ENCODE data around the gene FRA10AC1.

Gene FRA10AC1

DNA sequence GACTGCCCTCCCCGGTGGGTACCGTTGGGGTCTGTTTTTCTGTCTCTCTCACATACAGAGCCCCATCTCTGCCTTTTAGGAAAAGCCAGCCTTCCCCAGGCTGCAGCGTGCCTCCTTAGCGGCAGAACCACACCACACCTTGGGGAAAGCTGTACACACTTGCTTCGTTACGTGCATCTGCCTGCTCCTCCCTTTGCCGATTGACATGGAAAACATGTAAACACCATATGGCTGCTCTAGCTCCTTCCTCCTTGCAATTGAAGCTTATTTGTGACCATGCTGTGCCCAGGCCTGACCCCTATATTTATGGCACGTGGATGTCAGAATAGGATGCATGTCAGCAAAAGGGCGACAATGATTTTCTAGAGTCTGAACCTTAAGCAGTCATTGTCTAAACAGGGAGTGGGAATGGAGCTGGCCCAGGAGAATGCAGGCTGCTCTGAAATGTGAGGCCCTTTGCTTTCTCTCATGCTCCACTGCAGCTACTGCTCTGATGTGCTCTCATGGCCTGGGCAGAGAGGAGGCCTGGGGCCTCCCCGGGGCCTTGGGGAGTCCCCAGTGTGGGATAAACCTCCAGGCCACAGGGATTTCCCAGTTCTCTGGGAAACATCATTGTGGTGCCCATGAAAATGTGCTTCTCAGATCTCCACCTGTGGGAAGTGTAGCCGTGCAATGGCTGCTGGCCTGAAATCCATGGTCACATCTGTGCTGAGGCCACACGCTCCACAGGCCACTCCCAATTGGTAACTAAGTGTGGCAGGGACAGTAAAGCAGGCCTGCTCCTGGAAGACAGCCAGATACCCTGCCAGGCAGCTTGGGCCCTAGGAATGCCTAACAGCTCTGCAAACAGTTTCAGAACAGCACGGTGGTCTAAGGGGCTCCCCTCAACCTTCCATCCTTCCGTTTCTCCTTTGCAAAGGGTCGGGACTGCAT, 71.5 kb downstream of the FRA10AC1 start:
- in situ Hi-C loops (cut with MboI; ENCODE audit: low sequenced_read_pairs) = no loop called here

DNA sequence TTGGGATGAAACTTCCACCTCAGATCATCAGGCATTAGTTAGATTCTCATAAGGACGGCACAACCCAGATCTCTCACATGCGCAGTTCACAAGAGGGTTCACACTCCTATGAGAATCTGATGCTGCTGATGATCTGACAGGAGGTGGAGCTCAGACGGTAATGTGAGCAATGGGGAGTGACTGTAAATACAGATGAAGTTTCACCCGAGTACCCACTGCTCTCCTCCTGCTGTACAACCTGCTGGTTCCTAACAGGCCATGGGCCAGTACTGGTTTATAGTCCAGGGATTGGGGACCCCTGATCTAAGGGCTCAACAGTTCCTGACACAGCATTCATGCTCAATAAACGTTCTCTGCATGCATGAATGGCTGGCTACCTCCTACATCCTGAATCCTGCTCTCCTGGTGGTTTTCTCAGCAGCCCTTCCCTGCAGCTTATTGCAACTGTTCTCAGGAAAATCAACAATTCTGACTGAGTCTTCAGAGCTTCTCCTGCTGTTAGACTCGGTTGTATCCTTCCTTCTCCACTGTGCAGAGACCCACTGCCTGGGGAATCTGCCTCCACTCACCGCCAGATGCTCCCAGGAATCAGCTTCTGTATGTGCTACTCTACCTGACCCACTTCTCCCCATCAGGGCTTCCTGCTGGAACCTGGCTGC, 72.6 kb downstream of the FRA10AC1 start:
- in situ Hi-C loops (cut with MboI; ENCODE audit: low sequenced_read_pairs) = no loop called here

DNA sequence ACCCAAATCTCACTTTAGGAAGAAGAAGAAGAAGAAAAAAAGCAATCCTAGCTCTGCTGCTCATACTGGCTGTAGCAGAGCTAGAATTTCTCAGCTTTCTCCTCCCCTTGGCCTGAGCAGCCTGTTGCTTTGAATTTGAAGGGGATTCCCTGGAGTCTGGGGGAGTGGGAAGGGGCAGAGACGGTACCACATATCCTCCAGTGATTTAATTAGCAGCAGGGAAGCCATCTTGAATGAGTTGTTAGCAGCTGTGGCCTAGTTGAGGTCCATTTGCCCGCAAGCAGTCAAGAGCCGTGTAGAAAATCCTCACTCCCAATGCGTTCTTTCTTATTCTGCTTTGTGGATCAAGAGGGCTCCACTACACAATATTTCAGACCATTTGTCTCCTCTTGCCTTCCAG, 73.5 kb downstream of the FRA10AC1 start:
- in situ Hi-C loops (cut with MboI; ENCODE audit: low sequenced_read_pairs) = no loop called here

DNA sequence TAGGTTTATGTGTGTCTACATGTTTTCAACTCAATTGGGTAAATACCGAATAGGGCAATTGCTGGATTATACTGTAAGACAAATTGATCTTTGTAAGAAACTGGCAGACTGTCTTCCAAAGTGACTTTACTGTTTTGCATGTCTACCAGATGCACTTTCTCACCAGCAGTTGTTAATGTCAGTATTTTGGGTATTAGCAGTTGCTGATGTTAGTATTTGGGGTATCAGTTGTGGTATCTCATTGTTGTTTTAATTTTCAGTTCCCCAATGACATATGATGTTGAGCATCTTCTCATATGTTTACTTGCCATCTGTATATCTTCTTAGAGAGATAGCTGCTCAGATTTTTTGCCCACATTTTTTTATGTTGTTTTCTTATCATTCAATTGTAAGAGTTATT, 79.5 kb downstream of the FRA10AC1 start:
- in situ Hi-C loops (cut with MboI; ENCODE audit: low sequenced_read_pairs) = no loop called here

DNA sequence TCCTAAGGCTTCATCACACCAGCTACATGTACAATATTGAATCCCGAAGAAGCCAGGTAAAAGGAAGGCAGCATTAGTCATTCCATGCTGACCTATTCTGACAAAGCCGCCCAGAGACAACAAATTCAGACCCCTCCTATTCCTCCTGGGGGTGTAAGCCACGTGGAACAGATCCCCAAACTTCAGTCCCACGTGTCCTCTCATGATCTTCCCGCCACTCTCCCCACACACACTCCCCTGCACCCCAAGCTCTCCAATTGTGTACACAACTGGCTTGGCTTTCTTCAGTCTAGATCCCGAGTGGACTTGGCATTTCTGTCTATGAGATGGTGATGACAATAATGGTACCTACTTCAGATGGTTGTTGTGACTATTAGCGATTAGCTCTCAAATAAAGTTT, 81.5 kb downstream of the FRA10AC1 start:
- in situ Hi-C loops (cut with MboI; ENCODE audit: low sequenced_read_pairs) = no loop called here

All from HL-60/S4 (cell line).